ENCODE data around the gene NCR3LG1. TPM values are rescaled to one million over a fixed set of nuclear protein-coding genes. Genes with fewer than 3 reads are reported as not detected.

Gene NCR3LG1
- total and polyA plus RNA-seq, 2 donors (not counting 1 experiment from before 2014, with no cell fraction given), result 0.12 to 0.64 TPM

GRCh38 chr11:17387811-17388210 lies 36.2 kb downstream of the NCR3LG1 start:
- Histone ChIP-seq H3K27me3 (replicated peaks in 1 of 4; ENCODE audit: control extremely low read depth in 1 of 4, control insufficient read depth in 3 of 4, insufficient read depth in 4 of 4, low read length in 3 of 4) (peaks cover 0 to 2% (median 0%) of the 10 kb centered on the region in 4 experiments), H3K27ac (ENCODE audit: low read length in 2 of 2) (no peak overlapping the region), H3K9ac (ENCODE audit: low read length) (no peak overlapping the region), H3K4me1 (ENCODE audit: control insufficient read depth in 2 of 2, insufficient read depth in 2 of 2, low read length in 2 of 2) (peaks cover 4 to 33% of the 10 kb centered on the region in 2 donors), H3K4me2 (replicated peaks; ENCODE audit: low read depth, low read length, poor library complexity, severe bottlenecking) (no peak overlapping the region), H3K36me3 (replicated peaks in 1 of 2; ENCODE audit: control extremely low read depth in 1 of 2, control insufficient read depth in 1 of 2, extremely low read depth in 1 of 2, insufficient read depth in 2 of 2, low read length in 1 of 2) (no peaks in the 10 kb centered on the region), H3K4me3 (ENCODE audit: control extremely low read depth in 1 of 5, extremely low read depth in 1 of 5, insufficient read depth in 1 of 5, low read depth in 2 of 5, low read length in 4 of 5) (no peak overlapping the region), H3K9me3 (ENCODE audit: control extremely low read depth in 1 of 3, control insufficient read depth in 2 of 3, insufficient read depth in 1 of 3, low read length in 2 of 3) (no peaks in the 10 kb centered on the region), H2AFZ (ENCODE audit: insufficient read depth, low read depth, low read length, poor library complexity, severe bottlenecking) (no peak overlapping the region), H4K20me1 (ENCODE audit: control insufficient read depth, insufficient read depth, low read length, poor library complexity, severe bottlenecking) (no peaks in the 10 kb centered on the region), H3K79me2 (ENCODE audit: control insufficient read depth, insufficient read depth, low read length) (no peaks in the 10 kb centered on the region)
- Mint-ChIP-seq H3K9me3 (ENCODE audit: insufficient read depth) (no peaks in the 10 kb centered on the region), H3K27me3 (peaks cover 5% of the 10 kb centered on the region), H3K4me1 (peaks cover 16% of the 10 kb centered on the region), H3K4me3 (peak overlapping the region; percentile 85), H3K27ac (no peak overlapping the region)
- POLR2A ChIA-PET, result no interaction called here
- DNase-seq (peak; percentile 25), ATAC-seq (ENCODE audit: low read depth) (no peak)
- 86% methylated on average over 20 of the region's 20 CpGs for WGBS (ENCODE audit: insufficient coverage)
- CTCF ChIA-PET, result interaction anchor here (0.7 to 5.4 kb wide), 3 partner anchors 9 to 118 kb away, joined by 3 to 31 read pairs (median 13); no protein-coding TSS in a partner anchor
- intact Hi-C loops (cut with micrococcal nuclease), result loop anchor here (2.0 to 10.0 kb wide), 3 partner anchors 179 to 627 kb away; partner anchors contain the start of genes RPS13 and SERGEF
- TF ChIP-seq, protein P1, sequence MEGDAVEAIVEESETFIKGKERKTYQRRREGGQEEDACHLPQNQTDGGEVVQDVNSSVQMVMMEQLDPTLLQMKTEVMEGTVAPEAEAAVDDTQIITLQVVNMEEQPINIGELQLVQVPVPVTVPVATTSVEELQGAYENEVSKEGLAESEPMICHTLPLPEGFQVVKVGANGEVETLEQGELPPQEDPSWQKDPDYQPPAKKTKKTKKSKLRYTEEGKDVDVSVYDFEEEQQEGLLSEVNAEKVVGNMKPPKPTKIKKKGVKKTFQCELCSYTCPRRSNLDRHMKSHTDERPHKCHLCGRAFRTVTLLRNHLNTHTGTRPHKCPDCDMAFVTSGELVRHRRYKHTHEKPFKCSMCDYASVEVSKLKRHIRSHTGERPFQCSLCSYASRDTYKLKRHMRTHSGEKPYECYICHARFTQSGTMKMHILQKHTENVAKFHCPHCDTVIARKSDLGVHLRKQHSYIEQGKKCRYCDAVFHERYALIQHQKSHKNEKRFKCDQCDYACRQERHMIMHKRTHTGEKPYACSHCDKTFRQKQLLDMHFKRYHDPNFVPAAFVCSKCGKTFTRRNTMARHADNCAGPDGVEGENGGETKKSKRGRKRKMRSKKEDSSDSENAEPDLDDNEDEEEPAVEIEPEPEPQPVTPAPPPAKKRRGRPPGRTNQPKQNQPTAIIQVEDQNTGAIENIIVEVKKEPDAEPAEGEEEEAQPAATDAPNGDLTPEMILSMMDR (IDR thresholded peaks at IDR 0.05), result no peak
- no peak for TF ChIP-seq EZH2 (IDR thresholded peaks at IDR 0.05; ENCODE audit: borderline replicate concordance, insufficient read depth, low read depth, low read length, poor library complexity, severe bottlenecking)

- Histone ChIP-seq H2AFZ (ENCODE audit: insufficient read depth, low read depth, low read length, poor library complexity, severe bottlenecking) (peak within 1 kb of the TSS; percentile 94), H3K9ac (ENCODE audit: low read length) (peak within 1 kb of the TSS; percentile 73), H3K4me2 (replicated peaks; ENCODE audit: low read depth, low read length, poor library complexity, severe bottlenecking) (peak within 1 kb of the TSS; percentile 99), H3K27ac (ENCODE audit: low read length in 2 of 2) (peak within 1 kb of the TSS in 1 of 2 donors; percentile 29), H3K4me3 (ENCODE audit: control extremely low read depth in 1 of 5, extremely low read depth in 1 of 5, insufficient read depth in 1 of 5, low read depth in 2 of 5, low read length in 4 of 5) (peak within 1 kb of the TSS; percentile 16 to 90 (median 63)), H3K4me1 (ENCODE audit: control insufficient read depth in 2 of 2, insufficient read depth in 2 of 2, low read length in 2 of 2) (peaks cover 4 to 33% of the 10 kb centered on the region in 2 donors), H3K27me3 (replicated peaks in 1 of 4; ENCODE audit: control extremely low read depth in 1 of 4, control insufficient read depth in 3 of 4, insufficient read depth in 4 of 4, low read length in 3 of 4) (peaks cover 0 to 2% (median 0%) of the 10 kb centered on the region in 4 experiments), H4K20me1 (ENCODE audit: control insufficient read depth, insufficient read depth, low read length, poor library complexity, severe bottlenecking) (no peaks in the 10 kb centered on the region), H3K36me3 (replicated peaks in 1 of 2; ENCODE audit: control extremely low read depth in 1 of 2, control insufficient read depth in 1 of 2, extremely low read depth in 1 of 2, insufficient read depth in 2 of 2, low read length in 1 of 2) (no peaks in the 10 kb centered on the region), H3K79me2 (ENCODE audit: control insufficient read depth, insufficient read depth, low read length) (no peaks in the 10 kb centered on the region), H3K9me3 (ENCODE audit: control extremely low read depth in 1 of 3, control insufficient read depth in 2 of 3, insufficient read depth in 1 of 3, low read length in 2 of 3) (no peaks in the 10 kb centered on the region)
- intact Hi-C loops (cut with micrococcal nuclease), result loop anchor here (1.0 to 10.0 kb wide), 5 partner anchors 112 to 626 kb away; partner anchors contain the start of genes NUCB2, RPS13 and SERGEF
- DNase-seq, result no peak
- TF ChIP-seq, protein P1 (IDR thresholded peaks at IDR 0.05), result no peak
- no peak for TF ChIP-seq EZH2 (IDR thresholded peaks at IDR 0.05; ENCODE audit: borderline replicate concordance, insufficient read depth, low read depth, low read length, poor library complexity, severe bottlenecking)
- 8% methylated on average over 53 of the region's 53 CpGs for WGBS (ENCODE audit: insufficient coverage)
- Mint-ChIP-seq H3K4me3 (peak within 1 kb of the TSS; percentile 85), H3K4me1 (peaks cover 16% of the 10 kb centered on the region), H3K27me3 (peaks cover 5% of the 10 kb centered on the region), H3K9me3 (ENCODE audit: insufficient read depth) (no peaks in the 10 kb centered on the region), H3K27ac (peak within 1 kb of the TSS; percentile 59)
- ATAC-seq (ENCODE audit: low read depth), result peak; percentile 41
- POLR2A ChIA-PET, result no interaction called here
- CTCF ChIA-PET, result interaction anchor here (0.7 to 5.4 kb wide), 10 partner anchors 10 to 117 kb away, joined by 3 to 31 read pairs (median 4); no protein-coding TSS in a partner anchor
Measured at GRCh38 chr11:17388609-17389210, 37.1 kb downstream of the NCR3LG1 start, which contains the start of gene KCNJ11. TSS of gene KCNJ11 (minus strand) at chr11:17388659. CDS start at chr11:17388091, 568 bp downstream.
